ENCODE data around the gene CATSPERE.
"Not testable (repeated sequence)": the region's sequence is repeated elsewhere in the genome, so short reads cannot be mapped to it uniquely, and the experiment has no call there.

CATSPERE gene

GRCh38 chr1:244678697-244679096 lies 217.6 kb downstream of the CATSPERE start:
- Histone ChIP-seq H3K9me3 (ENCODE audit: control insufficient read depth, insufficient read depth, low read length) (no peaks in the 10 kb centered on the region), H3K4me1 (ENCODE audit: control insufficient read depth, insufficient read depth, low read length) (no peaks in the 10 kb centered on the region), H3K4me3 (ENCODE audit: low read length) (no peak overlapping the region), H3K36me3 (ENCODE audit: control insufficient read depth, insufficient read depth, low read length) (no peaks in the 10 kb centered on the region), H3K27me3 (ENCODE audit: control insufficient read depth, insufficient read depth, low read length) (no peaks in the 10 kb centered on the region), H3K27ac (ENCODE audit: low read length) (no peak overlapping the region)
- WGBS (ENCODE audit: insufficient coverage, insufficient read length), result no CpG with 5 or more reads among the region's 6 CpGs
- no peak for DNase-seq (ENCODE audit: low read depth, low spot score)

- no peak overlapping the region for H3K4me3 ChIP-seq (ENCODE audit: low read length)
- DNase-seq (ENCODE audit: low read depth, low spot score), result no peak
- H3K9me3 ChIP-seq (ENCODE audit: control insufficient read depth, insufficient read depth, low read length), result no peaks in the 10 kb centered on the region
- no peak overlapping the region for H3K27ac ChIP-seq (ENCODE audit: low read length)
- H3K36me3 ChIP-seq (ENCODE audit: control insufficient read depth, insufficient read depth, low read length), result no peaks in the 10 kb centered on the region
- H3K27me3 ChIP-seq (ENCODE audit: control insufficient read depth, insufficient read depth, low read length), result no peaks in the 10 kb centered on the region
- WGBS (ENCODE audit: insufficient coverage, insufficient read length), result no CpG with 5 or more reads among the region's 1 CpG
- H3K4me1 ChIP-seq (ENCODE audit: control insufficient read depth, insufficient read depth, low read length), result no peaks in the 10 kb centered on the region
These were observed 219.6 kb downstream of the CATSPERE start for GRCh38 chr1:244680667-244681066.

DNA sequence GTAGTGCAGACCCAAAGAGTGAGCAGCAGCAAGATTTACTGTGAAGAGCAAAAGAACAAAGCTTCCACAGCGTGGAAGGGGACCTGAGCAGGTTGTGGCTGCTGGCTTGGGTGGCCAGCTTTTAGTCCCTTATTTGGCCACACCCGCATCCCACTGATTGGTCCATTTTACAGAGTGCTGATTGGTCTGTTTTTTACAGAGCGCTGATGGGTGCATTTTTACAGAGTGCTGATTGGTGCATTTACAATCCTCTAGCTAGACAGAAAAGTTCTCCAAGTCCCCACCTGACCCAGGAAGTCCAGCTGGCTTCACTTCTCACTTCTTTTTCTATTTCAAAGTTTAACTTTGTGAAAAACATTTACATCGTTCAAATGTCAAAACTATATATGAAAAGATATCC lies 221.0 kb downstream of the CATSPERE start:
- not testable (repeated sequence) for H3K4me3 ChIP-seq (ENCODE audit: low read length); DNase-seq (ENCODE audit: low read depth, low spot score); H3K27me3 ChIP-seq (ENCODE audit: control insufficient read depth, insufficient read depth, low read length); H3K27ac ChIP-seq (ENCODE audit: low read length); H3K4me1 ChIP-seq (ENCODE audit: control insufficient read depth, insufficient read depth, low read length); H3K36me3 ChIP-seq (ENCODE audit: control insufficient read depth, insufficient read depth, low read length); H3K9me3 ChIP-seq (ENCODE audit: control insufficient read depth, insufficient read depth, low read length)
- no CpG with 5 or more reads among the region's 4 CpGs for WGBS (ENCODE audit: insufficient coverage, insufficient read length)

All from iPS DF 6.9 (cell line).